HG03135 (cell line): Measurements from ENCODE around the gene MYD88.

Experiments
- ATAC-seq: cut with Tn5 transposase; IDR thresholded peaks from one replicate; pipeline ENCODE4 v1.9.1; 2021; ENCODE audit warnings: mild to moderate bottlenecking, moderate library complexity; ENCODE audit not compliant: unreplicated experiment

The MYD88 gene

GRCh38 chr3:38138349-38139190 is at the start of gene MYD88:
Gene MYD88, plus strand, starts transcription at chr3:38138661. Its CDS starts 40 bp downstream, at chr3:38138701.
- ATAC-seq, result peak; percentile 49

DNA sequence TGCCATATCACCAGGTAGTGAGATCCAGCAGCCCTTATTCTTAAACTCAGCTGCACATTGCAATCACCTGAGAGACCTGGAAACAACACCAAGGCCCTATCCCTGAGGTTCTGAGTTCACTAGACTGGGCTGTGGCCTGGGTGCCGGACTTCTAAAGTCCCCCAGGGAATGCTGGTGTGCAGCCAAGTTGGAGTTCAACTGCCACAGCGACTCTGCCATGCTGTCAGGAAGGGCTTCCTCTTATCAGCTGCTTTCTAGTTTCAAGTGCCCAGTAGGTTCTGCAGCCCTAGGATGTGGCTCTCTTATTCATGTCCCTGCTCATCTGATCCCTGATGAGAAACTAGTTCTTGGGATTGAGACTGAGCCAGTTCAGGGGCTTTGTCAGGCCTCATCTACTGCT is 49.3 kb upstream of the MYD88 start:
- ATAC-seq, result no peak

- ATAC-seq, result no peak
Measured at GRCh38 chr3:38090453-38090852, 48.0 kb upstream of the MYD88 start.

DNA sequence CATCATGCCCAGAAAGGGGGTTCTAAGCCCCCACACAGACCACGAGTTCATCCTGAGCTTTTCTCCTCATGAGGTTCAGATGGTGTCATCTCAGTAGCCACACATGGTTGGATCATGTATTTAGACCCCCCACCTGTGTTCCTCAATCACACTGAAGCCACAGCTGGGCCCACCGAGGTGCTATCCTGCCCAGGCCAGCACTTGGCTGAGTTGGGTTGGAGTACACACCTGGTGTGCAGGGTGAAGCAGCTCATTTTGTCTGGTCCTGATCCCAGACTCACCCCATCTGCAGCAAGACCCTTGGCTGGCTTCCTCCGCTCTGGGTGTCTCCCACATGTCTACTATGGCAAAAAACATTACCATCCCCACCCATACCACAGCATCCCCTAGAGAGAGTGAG is 43.5 kb upstream of the MYD88 start:
- no peak for ATAC-seq

DNA sequence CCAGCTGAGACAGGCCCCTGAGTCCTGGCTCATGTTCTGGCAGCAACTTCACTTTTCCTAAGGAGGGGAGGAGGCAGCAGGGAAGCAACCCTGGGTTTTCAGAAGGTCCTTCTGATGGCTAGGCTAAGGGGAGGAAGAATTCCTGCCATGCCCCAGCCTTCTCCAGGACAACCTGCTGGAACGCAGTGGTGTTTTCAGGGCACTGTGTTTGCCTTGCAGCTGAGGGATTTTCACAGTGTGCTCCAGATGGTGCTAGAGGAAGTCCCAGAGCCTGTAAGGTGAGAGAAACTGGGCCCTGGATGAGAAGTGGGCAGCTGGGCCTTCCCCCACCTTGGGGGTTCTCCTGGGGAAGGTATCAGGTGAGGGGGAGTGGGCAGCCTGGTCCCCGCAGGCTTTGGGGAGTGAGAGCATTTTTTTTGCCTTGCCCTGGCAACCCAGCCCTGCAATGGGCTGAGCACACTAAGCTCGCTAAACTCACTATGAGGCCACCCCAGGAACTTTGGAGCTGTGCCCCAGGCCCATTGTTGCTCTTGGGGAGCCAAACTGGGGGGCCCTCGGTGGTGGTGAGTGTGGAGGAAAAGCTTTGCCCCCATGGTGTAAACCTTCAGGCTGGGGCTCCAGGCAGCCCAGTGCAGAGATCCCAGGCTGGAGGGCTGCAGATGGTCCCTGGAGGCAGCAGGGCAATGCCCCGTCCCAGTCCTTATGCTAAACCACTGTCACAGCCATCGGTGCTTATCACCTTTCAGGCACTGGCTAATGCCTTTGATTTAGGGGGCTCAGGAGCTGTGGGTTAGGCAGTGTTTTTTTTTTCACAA is 42.6 kb upstream of the MYD88 start:
- ATAC-seq, result no peak

DNA sequence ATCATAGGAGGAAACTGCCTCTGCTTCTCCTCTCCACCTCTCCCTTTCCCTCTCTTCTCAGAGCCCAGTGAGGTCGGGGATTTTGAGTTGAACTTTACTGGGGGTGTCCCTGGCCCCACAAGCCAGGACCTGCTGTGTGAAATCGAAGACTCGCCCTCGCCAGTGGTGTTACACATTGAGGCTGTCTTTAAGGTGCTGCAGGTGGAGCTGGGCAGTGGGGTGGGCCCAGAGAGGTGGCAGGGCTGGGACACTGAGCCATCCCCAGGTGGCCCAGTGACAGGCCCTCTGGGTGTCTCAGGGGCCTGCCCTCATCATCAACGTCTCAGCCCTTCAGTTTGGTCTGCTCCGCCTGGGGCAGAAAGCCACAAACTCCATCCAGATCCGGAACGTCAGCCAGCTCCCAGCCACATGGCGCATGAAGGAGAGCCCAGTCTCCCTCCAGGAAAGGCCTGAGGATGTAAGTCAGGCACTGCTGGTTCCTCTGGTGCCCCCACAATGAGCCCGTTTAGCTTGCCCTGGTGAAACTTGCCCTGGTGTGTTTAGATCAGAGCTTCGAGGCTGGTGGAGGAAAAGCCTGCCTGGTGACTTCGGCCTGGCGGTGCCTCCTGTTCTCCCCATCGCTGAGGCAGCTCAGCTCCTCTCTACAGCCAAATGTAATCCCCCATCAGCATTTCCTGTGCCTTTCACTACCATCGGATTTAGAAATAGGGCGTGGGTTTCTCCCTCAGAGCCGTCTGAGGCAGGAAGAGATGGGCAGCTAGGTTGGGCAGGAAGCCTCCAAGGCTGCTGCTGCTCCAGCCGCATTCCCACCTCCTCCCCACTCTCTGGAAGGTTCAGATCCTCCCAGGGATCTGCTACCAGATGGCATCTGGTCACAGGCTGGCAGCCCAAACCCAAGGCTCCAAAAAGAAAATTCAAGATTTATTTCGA is 40.8 kb upstream of the MYD88 start:
- ATAC-seq, result no peak

GRCh38 chr3:38098376-38098723 is 40.1 kb upstream of the MYD88 start:
- ATAC-seq, result no peak

DNA sequence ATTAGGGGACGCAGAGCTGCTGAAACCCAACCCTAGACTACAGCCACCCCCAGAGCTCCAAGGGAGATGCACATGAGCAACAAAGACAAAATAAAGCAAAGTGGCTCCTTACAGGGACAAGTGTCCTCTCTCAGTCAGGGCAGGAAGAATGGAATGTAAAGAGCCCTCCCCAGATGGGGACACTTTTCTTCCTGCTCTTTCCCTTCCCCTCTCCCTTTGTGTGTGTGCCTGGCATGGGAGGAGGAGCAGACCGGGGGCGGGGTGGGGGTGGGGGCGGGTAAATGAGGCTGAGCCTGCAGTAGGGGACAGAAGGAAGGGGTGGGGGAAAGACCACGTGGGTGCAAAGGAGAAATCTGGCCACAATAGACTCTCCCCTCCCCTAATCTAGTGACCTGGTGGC is 38.9 kb upstream of the MYD88 start:
- no peak for ATAC-seq

GRCh38 chr3:38100498-38100897 is 38.0 kb upstream of the MYD88 start:
- ATAC-seq, result no peak

DNA sequence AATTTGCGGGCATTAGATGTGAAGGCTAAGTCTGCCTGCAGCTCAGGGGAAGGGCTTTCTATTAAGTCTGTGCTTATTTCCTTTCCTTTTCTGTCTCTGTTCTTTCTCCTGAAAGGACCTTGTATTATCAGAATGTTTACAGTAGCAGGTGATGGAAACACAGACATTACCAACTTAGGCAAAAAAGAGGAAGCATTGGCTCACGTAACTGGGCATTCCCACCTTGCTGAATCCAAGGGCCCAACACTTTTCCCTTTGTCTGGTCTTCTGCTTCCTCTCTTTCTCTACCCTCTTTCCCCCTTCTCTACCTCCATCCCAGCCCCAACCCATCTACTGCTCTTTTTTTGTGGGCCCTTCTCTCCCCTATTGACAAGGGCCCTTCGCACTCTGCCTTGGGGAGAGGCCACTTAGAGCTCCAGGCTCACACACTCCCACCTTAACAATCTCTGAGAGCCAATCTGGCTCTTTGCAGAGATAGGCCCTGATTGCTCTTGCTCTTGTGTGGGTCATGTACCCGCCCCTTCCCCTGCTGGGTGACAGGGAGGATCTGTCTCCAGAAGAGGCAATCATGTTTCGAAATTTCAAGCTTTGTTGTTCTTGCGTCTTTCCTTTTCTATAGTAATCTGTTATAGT is 36.5 kb upstream of the MYD88 start:
- no peak for ATAC-seq

- ATAC-seq, result no peak
Measured at GRCh38 chr3:38102444-38102814, 36.0 kb upstream of the MYD88 start.

GRCh38 chr3:38105525-38105924 is 32.9 kb upstream of the MYD88 start:
- no peak for ATAC-seq

DNA sequence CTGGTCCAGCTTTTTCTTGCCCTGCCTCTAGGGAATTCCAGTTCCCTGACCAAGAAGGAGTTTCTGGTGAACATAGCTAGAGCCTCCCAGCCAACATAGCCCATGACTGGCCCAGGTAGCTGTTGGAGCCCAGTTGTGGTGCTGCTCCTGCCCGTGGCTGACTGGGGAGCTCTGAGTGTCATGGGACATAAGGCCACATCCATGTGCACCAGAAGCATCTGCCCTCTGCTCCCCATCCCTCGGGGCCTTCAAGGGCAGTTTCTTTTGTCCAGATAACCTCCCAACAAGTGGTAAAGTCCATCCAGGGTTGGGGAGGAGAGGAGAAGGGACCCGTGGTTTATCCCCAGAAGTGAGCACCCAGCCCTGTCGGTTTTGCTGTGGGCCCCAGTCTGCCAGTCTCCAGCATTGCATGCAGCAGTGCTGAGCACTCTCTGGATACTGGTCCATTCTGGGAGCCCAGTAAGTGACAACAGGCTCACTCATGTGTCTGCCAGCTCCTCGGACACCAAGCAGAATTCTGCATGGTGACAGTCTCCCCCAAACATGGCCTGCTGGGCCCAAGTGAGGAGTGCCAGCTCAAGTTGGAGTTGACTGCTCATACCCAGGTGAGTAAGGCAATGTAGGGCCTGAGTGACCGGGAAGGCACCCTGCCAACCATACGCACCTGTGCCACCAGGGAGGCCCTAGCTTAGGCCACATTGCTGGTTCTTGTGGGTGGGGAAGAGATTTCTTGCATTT is 30.4 kb upstream of the MYD88 start:
- no peak for ATAC-seq

DNA sequence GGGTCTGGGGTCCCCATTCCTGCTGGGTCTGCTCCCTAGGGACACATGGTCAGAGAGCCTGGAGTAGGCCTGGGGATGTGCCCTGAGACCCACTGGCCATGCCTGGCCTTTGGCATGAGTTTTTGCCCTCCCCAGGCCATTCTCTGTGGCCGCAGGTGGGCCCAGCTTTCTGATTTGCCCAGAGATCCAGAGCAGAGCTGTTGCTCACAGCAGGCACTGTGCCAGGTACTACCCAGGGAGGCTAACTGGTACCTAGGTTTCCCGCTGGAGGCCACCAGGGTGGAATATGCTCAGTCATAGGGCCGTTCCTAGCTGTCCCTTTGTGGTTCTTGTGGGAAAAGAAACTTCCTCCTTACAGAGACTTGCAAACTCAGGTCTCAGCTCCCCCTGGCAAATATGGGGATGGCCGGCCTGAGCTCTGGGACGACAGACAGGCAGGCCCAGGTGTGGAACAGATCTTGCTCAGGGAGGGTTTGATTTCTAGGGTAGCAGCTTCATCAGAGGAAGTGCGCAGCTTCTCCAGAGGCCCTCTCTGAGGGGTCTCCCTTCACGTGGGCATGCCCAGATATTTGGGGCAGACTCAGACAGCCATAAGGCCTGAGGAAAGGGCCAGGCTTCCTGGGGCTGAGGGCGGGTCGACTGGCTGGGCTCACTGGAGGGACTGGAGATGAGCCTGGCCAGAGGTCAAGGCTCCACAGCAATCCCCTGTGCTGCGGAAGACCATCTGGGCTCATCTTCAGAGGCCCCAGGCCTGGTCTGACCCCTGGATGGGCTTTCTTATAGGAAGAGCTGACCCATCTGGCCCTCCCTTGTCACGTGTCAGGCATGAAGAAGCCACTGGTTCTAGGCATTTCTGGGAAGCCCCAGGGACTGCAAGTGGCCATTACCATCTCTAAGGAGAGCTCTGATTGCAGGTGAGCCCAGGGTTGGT is 29.5 kb upstream of the MYD88 start:
- no peak for ATAC-seq

GRCh38 chr3:38109580-38110313 is 28.7 kb upstream of the MYD88 start:
- ATAC-seq, result no peak

DNA sequence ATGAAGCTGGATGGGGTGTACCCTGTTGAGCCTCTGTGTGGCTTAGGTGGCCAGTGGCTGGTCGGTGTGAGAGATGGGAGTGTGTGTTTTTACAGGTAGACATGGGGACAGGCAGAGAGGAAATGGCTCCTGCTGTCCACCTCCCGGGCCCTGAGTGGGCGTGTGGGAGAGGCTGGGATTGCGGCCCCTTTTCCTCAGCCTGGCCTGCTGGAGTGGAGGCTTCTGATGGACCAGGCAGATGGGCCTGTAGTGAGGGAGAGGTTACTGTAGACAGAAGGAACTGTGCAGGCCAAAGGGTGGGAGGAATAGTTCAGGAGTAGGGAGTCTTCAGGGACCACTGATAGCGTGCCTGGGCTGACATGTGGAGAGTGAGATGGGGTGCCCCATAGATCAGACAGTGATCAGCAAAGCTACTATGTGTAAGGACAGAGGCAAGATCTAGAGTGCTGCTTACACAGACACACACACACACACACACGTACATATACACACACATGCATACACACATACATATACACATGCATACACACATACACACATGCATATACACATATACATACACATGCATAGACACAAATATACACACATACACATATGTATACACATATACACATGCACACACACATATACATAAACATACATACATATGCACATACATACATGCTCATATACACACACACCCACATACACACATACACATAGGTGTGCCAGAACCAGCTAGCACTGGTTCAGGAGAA is 28.0 kb upstream of the MYD88 start:
- ATAC-seq, result no peak

GRCh38 chr3:38111201-38111600 is 27.3 kb upstream of the MYD88 start:
- ATAC-seq, result no peak
